GM19239 (cell line): Measurements from ENCODE around the gene XPNPEP1.
A peak's percentile ranks its signal among the peaks of the same experiment; 100 is the strongest.

Experiments used
- DNase-seq: peaks from one replicate; pipeline ENCODE4 v3.0.0; 2011; ENCODE audit warnings: low spot score; ENCODE audit not compliant: insufficient read length
- FAIRE-seq: peaks from 2 replicates; lab custom pipeline; 2011; peaks lifted over from hg19 to GRCh38; lab: Jason Lieb, UNC

The XPNPEP1 gene

GRCh38 chr10:109875828-109876821 lies 47.2 kb downstream of the XPNPEP1 start:
- FAIRE-seq (no peak), DNase-seq (no peak)

- FAIRE-seq (no peak), DNase-seq (no peak)
Observed at GRCh38 chr10:109875151-109875568, 48.2 kb downstream of the XPNPEP1 start.

GRCh38 chr10:109871476-109871875 lies 51.8 kb downstream of the XPNPEP1 start:
- no peak for FAIRE-seq
- DNase-seq, result no peak

GRCh38 chr10:109866995-109867635 lies 56.2 kb downstream of the XPNPEP1 start:
- DNase-seq (no peak), FAIRE-seq (no peak)

- FAIRE-seq (no peak), DNase-seq (no peak)
Observed at GRCh38 chr10:109866168-109866994, 56.9 kb downstream of the XPNPEP1 start.

GRCh38 chr10:109863775-109864174 lies 59.5 kb downstream of the XPNPEP1 start:
- FAIRE-seq, result no peak

GRCh38 chr10:109862738-109863137 lies 60.6 kb downstream of the XPNPEP1 start:
- DNase-seq, result no peak
- FAIRE-seq, result no peak

More at GRCh38 chr10:109863775-109864174, 59.5 kb downstream of the XPNPEP1 start:
- DNase-seq, result no peak

- FAIRE-seq (no peak), DNase-seq (no peak)
Observed at GRCh38 chr10:109862041-109862440, 61.3 kb downstream of the XPNPEP1 start.

- FAIRE-seq (no peak), DNase-seq (no peak)
Observed at GRCh38 chr10:109861081-109861480, 62.2 kb downstream of the XPNPEP1 start.

- FAIRE-seq, result no peak
- DNase-seq, result no peak
Observed at GRCh38 chr10:109859221-109859620, 64.1 kb downstream of the XPNPEP1 start.

- FAIRE-seq, result no peak
Observed at GRCh38 chr10:109855746-109856145, 67.6 kb downstream of the XPNPEP1 start.

GRCh38 chr10:109853921-109854320 lies 69.4 kb downstream of the XPNPEP1 start:
- DNase-seq, result no peak
- FAIRE-seq, result no peak

More at GRCh38 chr10:109855746-109856145, 67.6 kb downstream of the XPNPEP1 start:
- no peak for DNase-seq

- DNase-seq (peak; percentile 60), FAIRE-seq (peak; percentile 92)
Observed at GRCh38 chr10:109852475-109853037, 70.8 kb downstream of the XPNPEP1 start.

GRCh38 chr10:109851616-109852474 lies 71.5 kb downstream of the XPNPEP1 start:
- FAIRE-seq, result no peak
- DNase-seq, result no peak

- FAIRE-seq (no peak), DNase-seq (no peak)
Observed at GRCh38 chr10:109846832-109847231, 76.5 kb downstream of the XPNPEP1 start.

- FAIRE-seq (no peak), DNase-seq (no peak)
Observed at GRCh38 chr10:109845308-109845707, 78.0 kb downstream of the XPNPEP1 start.

GRCh38 chr10:109838592-109839244 lies 84.6 kb downstream of the XPNPEP1 start:
- no peak for FAIRE-seq
- DNase-seq, result no peak

GRCh38 chr10:109837384-109837783 lies 85.9 kb downstream of the XPNPEP1 start:
- FAIRE-seq (no peak), DNase-seq (no peak)

GRCh38 chr10:109835257-109835656 lies 88.1 kb downstream of the XPNPEP1 start:
- DNase-seq, result no peak
- no peak for FAIRE-seq
